CD4-positive, alpha-beta T cell treated with Interleukin-1 beta for 1 hour (primary cell): ENCODE results near the gene TBK1.

Experiments
- DNase-seq, 2 donors: peaks; one replicate each; pipeline ENCODE4 v3.0.0-alpha.2; 2020 to 2022

The TBK1 gene

GRCh38 chr12:64452559-64453329 is 824 bp downstream of the TBK1 start:
- DNase-seq = peak; percentile 37 to 38

DNA sequence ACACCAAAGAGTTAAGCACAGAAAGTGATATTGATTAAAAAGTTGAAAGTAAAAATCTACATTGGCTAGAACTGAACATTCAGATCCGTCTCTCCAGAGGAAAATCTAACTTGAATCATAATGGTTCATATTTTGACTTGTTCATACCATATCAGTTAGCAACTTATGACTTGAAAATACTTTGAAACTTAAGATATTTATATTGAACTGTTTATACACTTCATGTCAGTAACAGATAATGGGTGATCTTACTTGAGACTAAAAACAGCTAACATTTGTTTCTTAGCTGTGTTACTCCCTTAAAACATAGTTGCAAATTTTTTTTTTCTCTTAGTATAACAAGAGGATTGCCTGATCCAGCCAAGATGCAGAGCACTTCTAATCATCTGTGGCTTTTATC is 3.6 kb downstream of the TBK1 start:
- DNase-seq = no peak

DNA sequence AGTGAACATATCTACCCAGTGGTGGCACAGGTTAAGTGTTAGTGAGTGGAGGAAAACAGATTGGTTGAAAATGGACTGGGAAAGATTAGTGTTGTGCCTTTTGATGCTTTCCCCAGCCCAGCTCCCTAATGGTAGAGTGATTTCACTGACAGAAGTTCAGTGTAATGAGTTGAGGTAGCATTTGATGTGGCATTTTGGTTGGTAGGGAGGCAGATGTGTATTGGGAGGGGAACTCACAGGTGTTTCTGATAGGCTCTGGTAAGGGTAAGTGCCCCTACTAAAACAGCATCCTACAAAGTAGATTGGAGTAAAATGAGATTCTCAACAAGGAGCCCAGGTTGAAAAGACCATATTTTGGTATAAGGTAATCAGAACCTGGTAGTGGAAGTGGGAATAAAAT is 4.2 kb downstream of the TBK1 start:
- peak in 1 of 2 donors; percentile 26 for DNase-seq

DNA sequence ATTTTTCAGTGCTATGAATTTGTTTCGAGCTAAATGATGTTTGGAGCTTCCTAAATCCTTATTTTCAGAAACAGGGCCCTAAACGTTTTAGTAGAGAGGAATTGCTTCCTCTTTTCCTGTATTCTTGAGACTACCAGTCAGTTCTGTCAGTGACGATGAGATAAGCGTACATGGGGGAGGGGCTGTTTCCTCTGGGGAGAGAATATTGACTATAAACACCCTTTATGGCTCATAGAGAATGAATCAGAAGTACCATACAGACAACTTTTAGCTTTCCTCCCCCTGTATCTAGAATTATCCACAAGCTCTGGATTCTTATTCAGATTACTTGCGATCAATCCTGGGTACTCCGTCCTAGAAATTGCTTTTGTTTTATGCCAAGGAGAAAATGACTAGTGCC is 5.1 kb downstream of the TBK1 start:
- DNase-seq = peak; percentile 22 to 49

DNA sequence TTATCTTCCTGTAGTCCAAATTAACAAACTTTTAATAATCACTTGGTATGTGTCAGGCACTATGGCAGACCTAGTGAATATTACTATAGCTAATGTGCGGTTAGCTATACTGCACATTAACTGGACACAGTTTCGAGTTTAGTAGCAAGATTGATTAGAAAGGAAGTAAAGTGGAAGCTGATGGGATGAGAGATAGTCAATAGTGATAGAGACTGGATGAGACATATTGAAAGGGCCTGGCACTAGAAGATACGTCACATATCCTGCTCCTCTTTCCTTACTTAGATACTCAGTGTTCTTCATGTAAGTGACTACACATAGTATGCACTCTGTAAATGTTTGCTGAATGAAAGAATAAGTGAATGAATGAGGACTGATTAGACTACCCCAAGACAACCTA is 5.5 kb downstream of the TBK1 start:
- DNase-seq = no peak

DNA sequence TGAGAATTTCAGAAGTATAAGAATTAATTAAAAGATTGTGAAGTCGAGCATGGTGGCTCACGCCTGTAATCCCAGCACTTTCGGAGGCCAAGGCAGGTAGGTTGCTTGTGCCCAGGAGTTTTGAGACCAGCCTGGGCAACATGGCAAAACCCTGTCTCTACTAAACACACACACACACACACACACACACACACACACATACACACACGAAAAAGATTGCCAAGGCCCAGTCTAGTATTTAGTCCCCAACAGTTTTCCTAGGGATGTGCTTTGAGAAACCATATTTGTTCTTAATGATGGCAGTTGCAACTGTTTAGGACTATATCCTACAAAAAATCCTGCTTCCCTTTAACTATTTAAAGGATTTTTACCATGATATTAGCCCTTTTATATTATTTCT is 6.0 kb downstream of the TBK1 start:
- no peak for DNase-seq

GRCh38 chr12:64459394-64459891 is 7.5 kb downstream of the TBK1 start:
- DNase-seq = peak in 1 of 2 donors; percentile 24

DNA sequence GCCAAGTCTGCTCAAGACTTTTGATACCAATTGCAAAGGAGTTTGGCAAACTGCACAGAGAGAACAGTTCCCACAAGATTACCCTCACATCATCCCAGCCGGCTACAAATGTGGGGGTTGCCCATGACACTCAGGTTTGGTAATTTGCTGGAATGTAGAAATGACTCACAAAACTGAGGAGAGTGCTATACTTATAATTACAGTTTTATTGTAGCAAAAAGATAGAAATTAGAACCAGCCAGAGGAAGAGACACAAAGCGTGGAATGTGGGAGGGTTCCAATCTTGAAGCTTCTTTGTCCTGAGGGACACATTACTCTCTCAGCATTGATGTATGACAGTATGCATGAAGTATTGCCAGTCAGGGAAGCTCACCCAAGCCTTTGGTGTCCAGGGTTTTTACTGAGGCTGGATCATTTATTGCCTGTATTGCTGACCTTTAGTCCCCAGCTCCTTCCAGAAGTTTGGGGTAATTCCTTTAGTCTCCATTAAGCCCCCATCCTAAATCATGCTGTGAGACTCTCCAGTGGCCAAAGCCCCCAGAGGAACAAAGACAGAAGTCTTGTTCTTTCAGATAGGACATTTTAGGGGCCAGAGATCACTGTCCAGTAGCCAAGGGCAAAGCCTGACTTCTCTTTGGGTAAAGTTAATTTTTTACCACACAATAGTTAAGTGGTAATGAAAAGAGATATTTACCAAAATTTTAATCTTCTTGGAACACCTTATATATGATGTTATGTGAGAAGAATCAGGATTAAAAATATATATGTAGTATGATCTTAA is 9.9 kb downstream of the TBK1 start:
- no peak for DNase-seq

- no peak for DNase-seq
Measured at GRCh38 chr12:64466178-64466577, 14.3 kb downstream of the TBK1 start.

GRCh38 chr12:64468966-64469365 is 17.0 kb downstream of the TBK1 start:
- DNase-seq = no peak

GRCh38 chr12:64469455-64470142 is 17.7 kb downstream of the TBK1 start:
- DNase-seq = no peak

DNA sequence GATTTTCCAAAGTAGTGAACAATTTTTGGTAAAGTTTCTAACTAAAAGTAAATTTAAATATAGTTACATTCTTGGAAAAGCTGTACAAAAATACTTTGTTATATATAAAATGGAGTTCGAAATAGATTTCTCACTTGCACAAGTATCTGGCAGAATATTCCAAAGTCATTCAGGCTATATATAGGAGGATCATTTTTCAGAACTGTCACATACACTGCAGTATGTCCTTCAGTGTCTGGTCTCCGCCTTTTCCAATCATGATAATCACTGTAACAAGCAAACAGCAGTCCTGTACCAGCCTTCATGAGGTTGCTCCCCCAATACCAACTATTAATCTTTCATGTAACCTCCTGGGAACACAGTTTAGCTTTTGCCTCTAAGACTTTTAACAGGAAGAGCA is 18.6 kb downstream of the TBK1 start:
- DNase-seq = no peak

DNA sequence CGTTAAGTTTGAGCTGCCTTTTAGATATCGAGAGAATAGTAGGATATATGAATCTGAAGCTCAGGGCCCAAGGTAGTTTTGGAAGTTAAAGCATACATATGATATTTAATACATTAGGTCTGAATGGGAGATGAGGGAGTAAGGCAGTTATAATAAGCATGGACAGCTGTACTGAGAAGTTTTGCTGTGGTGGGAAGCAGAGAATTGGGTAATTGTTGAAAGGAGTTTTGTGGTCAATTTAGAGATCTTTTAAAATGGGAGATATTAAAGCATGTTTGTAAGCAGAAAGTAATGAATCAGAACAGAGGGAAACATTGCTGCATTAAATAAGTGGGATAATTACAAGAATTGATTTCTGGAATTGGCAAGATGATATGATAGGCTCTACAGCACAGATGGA is 21.3 kb downstream of the TBK1 start:
- no peak for DNase-seq

DNA sequence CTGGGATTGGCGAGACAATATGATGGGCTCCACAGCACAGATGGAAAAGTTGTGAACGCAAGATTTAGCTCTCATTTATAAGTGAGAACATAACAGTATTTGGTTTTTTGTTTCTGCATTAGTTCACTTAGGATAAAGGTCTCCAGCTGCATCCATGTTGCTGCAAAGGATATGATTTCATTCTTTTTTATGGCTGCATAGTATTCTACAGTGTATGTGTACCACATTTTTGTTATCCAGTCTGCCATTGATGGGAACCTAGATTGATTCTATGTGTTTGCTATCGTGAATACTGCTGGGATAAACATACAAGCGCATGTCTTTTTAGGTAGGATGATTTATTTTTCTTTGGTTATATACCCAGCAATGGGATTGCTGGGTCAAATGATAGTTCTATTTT is 23.6 kb downstream of the TBK1 start:
- DNase-seq = no peak

DNA sequence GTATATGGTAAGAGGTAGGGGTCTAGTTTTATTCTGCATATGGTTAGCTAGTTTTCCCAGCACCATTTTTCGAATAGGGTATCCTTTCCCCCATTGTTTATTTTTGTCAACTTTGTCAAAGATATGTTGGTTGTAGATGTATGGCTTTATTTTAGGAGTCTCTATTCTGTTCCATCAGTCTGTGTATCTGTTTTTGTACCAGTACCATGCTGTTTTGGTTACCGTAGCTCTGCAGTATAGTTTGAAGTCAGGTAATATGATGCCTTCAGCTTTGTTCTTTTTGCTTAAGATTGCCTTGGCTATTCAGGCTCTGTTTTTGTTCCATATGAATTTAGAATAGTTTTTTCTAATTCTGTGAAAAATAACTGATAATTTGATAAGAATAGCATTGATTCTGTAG is 24.9 kb downstream of the TBK1 start:
- no peak for DNase-seq

GRCh38 chr12:64478661-64479060 is 26.7 kb downstream of the TBK1 start:
- DNase-seq = no peak

GRCh38 chr12:64480148-64480547 is 28.2 kb downstream of the TBK1 start:
- no peak for DNase-seq

GRCh38 chr12:64486657-64487056 is 34.7 kb downstream of the TBK1 start:
- no peak for DNase-seq

- DNase-seq = no peak
Measured at GRCh38 chr12:64491718-64492117, 39.8 kb downstream of the TBK1 start.

DNA sequence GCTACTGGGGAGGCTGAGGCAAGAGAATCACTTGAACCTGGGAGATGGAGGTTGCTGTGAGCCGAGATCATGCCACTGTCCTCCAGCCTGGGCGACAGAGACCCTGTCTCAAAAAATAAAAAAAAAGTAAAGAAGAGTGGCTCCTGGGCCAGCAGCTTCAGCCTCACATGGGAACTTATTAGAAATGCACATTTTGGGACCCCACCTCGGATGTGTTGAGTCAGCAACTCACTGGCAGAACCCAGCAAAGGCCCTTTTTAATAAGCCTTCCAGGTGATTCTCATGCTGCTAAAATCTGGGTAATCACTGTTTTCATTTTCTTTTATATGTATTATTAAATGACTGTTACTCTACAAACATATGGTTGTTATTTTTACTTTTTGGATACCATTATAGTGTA is 41.6 kb downstream of the TBK1 start:
- no peak for DNase-seq

GRCh38 chr12:64494998-64495729 is 43.2 kb downstream of the TBK1 start:
- peak in 1 of 2 donors; percentile 12 for DNase-seq

GRCh38 chr12:64496839-64497400 is 45.0 kb downstream of the TBK1 start:
- no peak for DNase-seq

DNA sequence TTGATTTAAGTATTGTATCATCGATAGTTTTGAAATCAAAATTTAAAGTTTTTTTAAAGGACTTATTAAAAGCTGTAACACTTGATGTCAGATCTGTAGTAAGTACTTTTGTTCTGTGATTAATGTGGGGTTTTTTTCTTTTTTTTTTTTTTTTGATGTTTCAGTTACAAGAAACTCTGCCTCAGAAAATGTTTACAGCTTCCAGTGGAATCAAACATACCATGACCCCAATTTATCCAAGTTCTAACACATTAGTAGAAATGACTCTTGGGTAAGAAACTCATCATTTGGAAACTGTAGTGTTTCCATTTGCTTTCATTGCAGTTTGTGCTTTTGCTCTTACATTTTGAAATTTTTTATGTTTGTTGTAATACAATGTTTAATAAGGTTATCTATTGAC is 45.6 kb downstream of the TBK1 start:
- DNase-seq = no peak
